ENCODE data around the gene CEP131.

Gene CEP131

DNA sequence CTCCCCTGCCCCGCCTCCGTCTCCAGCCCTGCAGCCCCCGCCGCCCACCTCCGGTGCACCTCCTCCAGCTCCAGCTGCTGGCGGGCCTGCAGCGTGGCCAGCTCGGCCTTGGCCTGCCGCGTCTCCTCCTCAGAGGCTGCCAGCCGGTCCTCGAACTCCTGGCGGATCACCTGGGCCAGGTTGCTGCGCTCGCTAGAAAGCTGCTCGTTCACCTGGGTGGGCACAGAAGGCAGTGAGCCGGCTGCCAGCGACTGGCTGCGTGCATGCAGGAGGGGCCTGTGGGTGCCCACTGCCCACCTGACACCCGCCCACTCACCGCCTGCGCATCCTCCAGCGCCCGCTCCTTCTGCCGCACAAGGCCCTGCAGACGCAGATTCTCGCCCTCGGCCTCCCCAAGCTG lies 32.2 kb downstream of the CEP131 start:
- Histone ChIP-seq H4K20me1 (ENCODE audit: low read depth, low read length) (no peaks in the 10 kb centered on the region), H3F3A (ENCODE audit: insufficient read depth) (no peaks in the 10 kb centered on the region), H3K9me3 (ENCODE audit: insufficient read depth, low read length) (no peaks in the 10 kb centered on the region), H3K79me2 (ENCODE audit: insufficient read depth, low read length) (no peaks in the 10 kb centered on the region), H3K4me3 (ENCODE audit: insufficient read depth, low read length, poor library complexity, severe bottlenecking) (no peak overlapping the region), H3K9ac (ENCODE audit: low read length) (no peak overlapping the region), H3K36me3 (ENCODE audit: low read length) (no peaks in the 10 kb centered on the region), H3K4me2 (ENCODE audit: low read depth, low read length, poor library complexity, severe bottlenecking) (no peak overlapping the region), H3K27me3 (ENCODE audit: low read length) (no peaks in the 10 kb centered on the region), H2AFZ (ENCODE audit: low read depth, low read length, severe bottlenecking) (no peak overlapping the region), H3K27ac (ENCODE audit: low read depth, low read length) (no peak overlapping the region), H3K9me2 (replicated peaks; ENCODE audit: insufficient read depth, low read length) (no peaks in the 10 kb centered on the region)
- TF ChIP-seq EZH2phosphoT487 (conservative IDR thresholded peaks at IDR 0.05; ENCODE audit: low read length) = no peak
- TF ChIP-seq, protein P1, sequence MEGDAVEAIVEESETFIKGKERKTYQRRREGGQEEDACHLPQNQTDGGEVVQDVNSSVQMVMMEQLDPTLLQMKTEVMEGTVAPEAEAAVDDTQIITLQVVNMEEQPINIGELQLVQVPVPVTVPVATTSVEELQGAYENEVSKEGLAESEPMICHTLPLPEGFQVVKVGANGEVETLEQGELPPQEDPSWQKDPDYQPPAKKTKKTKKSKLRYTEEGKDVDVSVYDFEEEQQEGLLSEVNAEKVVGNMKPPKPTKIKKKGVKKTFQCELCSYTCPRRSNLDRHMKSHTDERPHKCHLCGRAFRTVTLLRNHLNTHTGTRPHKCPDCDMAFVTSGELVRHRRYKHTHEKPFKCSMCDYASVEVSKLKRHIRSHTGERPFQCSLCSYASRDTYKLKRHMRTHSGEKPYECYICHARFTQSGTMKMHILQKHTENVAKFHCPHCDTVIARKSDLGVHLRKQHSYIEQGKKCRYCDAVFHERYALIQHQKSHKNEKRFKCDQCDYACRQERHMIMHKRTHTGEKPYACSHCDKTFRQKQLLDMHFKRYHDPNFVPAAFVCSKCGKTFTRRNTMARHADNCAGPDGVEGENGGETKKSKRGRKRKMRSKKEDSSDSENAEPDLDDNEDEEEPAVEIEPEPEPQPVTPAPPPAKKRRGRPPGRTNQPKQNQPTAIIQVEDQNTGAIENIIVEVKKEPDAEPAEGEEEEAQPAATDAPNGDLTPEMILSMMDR (IDR thresholded peaks at IDR 0.05; ENCODE audit: insufficient read depth, low read length, poor library complexity, severe bottlenecking) = no peak

DNA sequence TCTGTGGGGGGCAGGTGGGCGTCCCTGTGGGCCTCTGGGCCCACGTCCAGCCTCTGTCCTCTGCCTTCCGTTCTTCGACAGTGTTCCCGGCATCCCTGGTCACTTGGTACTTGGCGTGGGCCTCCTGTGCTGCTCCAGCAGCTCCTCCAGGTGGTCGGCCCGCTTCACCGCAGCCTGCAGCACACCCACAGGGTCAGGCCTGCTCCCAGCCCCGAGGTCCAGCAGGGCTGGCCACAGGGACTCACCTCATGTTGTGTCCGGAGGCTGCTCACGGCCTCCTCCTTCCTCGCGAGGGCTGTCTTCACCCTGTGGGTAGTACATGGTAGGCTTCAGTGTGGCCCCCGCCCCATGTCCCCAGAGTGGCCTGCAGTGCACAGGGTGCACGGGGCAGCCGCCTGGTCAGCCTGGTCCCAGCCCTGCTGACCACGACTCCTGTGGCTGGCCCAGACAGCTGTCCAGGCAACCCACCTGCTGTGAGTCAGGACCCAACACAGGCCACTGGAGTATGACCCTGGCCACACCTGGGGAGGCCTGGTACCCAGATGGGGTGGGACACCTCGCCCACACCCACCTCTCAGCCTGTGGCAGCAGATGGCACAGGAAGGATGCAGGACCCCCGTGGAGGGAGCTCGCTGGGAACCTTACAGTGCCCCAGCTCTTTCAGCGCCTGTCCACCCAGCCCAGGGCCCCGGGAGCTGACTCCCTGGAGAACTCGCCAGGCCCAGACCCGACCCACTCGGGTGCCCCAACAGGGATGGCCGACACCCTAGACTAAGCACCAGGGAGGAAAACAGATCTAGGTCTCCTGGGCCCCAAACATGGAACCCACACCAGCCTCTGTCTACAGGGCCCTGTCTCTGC lies 32.9 kb downstream of the CEP131 start:
- H3K27me3 ChIP-seq (ENCODE audit: low read length) = no peaks in the 10 kb centered on the region
- no peaks in the 10 kb centered on the region for H4K20me1 ChIP-seq (ENCODE audit: low read depth, low read length)
- TF ChIP-seq EZH2phosphoT487 (conservative IDR thresholded peaks at IDR 0.05; ENCODE audit: low read length) = no peak
- TF ChIP-seq, protein P1 (IDR thresholded peaks at IDR 0.05; ENCODE audit: insufficient read depth, low read length, poor library complexity, severe bottlenecking) = no peak
- no peaks in the 10 kb centered on the region for H3F3A ChIP-seq (ENCODE audit: insufficient read depth)
- H3K79me2 ChIP-seq (ENCODE audit: insufficient read depth, low read length) = no peaks in the 10 kb centered on the region
- no peak overlapping the region for H3K27ac ChIP-seq (ENCODE audit: low read depth, low read length)
- no peak overlapping the region for H3K9ac ChIP-seq (ENCODE audit: low read length)
- H3K9me2 ChIP-seq (replicated peaks; ENCODE audit: insufficient read depth, low read length) = no peaks in the 10 kb centered on the region
- no peak overlapping the region for H2AFZ ChIP-seq (ENCODE audit: low read depth, low read length, severe bottlenecking)
- no peaks in the 10 kb centered on the region for H3K36me3 ChIP-seq (ENCODE audit: low read length)
- no peak overlapping the region for H3K4me3 ChIP-seq (ENCODE audit: insufficient read depth, low read length, poor library complexity, severe bottlenecking)
- no peaks in the 10 kb centered on the region for H3K9me3 ChIP-seq (ENCODE audit: insufficient read depth, low read length)
- no peak overlapping the region for H3K4me2 ChIP-seq (ENCODE audit: low read depth, low read length, poor library complexity, severe bottlenecking)

DNA sequence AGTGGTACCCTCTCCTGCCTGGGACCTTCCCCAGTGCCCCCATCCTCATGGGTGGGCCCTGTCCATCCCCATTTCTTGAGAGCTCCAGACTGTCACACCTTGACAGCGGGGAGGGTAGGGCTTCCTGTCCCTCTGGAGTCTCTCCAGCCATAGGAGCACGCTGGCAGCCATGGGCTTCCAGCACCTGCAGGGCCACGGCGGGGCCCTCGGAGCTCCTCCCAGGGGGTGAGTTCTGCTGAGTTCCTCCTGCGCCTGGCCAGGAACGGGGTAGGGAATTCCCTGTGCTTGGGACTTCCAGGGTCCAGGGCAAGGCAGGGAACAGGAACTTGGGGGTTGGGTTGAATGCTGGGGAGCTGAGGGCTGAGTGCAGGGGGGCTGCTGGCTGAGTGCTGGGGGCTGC lies 33.7 kb downstream of the CEP131 start:
- Histone ChIP-seq H3K9me2 (replicated peaks; ENCODE audit: insufficient read depth, low read length) (no peaks in the 10 kb centered on the region), H3F3A (ENCODE audit: insufficient read depth) (no peaks in the 10 kb centered on the region), H3K27me3 (ENCODE audit: low read length) (no peaks in the 10 kb centered on the region), H3K36me3 (ENCODE audit: low read length) (no peaks in the 10 kb centered on the region), H3K79me2 (ENCODE audit: insufficient read depth, low read length) (no peaks in the 10 kb centered on the region), H3K27ac (ENCODE audit: low read depth, low read length) (no peak overlapping the region), H4K20me1 (ENCODE audit: low read depth, low read length) (no peaks in the 10 kb centered on the region), H2AFZ (ENCODE audit: low read depth, low read length, severe bottlenecking) (no peak overlapping the region), H3K9me3 (ENCODE audit: insufficient read depth, low read length) (no peaks in the 10 kb centered on the region), H3K4me2 (ENCODE audit: low read depth, low read length, poor library complexity, severe bottlenecking) (no peak overlapping the region), H3K9ac (ENCODE audit: low read length) (no peak overlapping the region), H3K4me3 (ENCODE audit: insufficient read depth, low read length, poor library complexity, severe bottlenecking) (no peak overlapping the region)
- no peak for TF ChIP-seq EZH2phosphoT487 (conservative IDR thresholded peaks at IDR 0.05; ENCODE audit: low read length)
- TF ChIP-seq, protein P1 (IDR thresholded peaks at IDR 0.05; ENCODE audit: insufficient read depth, low read length, poor library complexity, severe bottlenecking) = no peak

Measured in SU-DHL-6 (cell line).